Sigmoid colon (tissue), 4 donors: ENCODE measurements around the gene PFDN1.

Experiments
- EP300 ChIP-seq, 4 donors: sonication (generic); formaldehyde crosslinking; IDR thresholded peaks; one replicate each; pipeline ENCODE4 v1.6.1; 2017; ENCODE audit warnings: antibody characterized with exemption in 4 of 4
- POLR2A ChIP-seq, 2 donors: fragments of 450-650 bp; IDR thresholded peaks; one replicate each; pipeline ENCODE4 v1.6.1; 2016; ENCODE audit warnings: antibody characterized with exemption in 2 of 2, mild to moderate bottlenecking in 2 of 2, moderate library complexity in 2 of 2
- POLR2AphosphoS5 ChIP-seq, 4 donors: sonication (generic); formaldehyde crosslinking; IDR thresholded peaks; one replicate each; pipeline ENCODE4 v1.6.1; 2017; ENCODE audit warnings: antibody characterized with exemption in 4 of 4
- TF ChIP-seq, protein P1 (sequence below), 4 experiments: fragments of 450-650 bp in 3 of 4; fragments of 200-600 bp in 1 of 4; IDR thresholded peaks; one replicate each; pipeline ENCODE4 v1.5.1; 2016 to 2019; ENCODE audit warnings: antibody characterized with exemption in 4 of 4, mild to moderate bottlenecking in 3 of 4, moderate library complexity in 2 of 4

DNA sequence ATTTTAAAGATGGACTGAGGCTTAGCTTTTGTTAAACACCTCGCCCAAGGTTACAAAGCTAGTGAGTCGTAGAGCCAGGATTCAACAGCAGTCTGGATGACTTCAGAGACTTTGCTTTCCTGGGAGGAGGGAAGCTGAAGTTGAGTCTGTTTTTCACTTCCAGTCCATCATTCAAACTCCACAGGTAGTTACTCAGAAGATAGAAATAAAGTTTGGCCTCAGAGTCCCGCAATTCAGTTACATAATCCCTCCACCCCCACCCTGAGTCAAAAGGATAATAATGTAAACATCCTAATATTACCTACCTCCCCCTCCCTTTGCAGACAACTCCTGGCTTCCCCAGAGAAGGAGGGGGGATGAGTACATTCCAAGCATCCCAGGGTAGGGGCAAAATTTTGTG, 35.4 kb upstream of the PFDN1 start:
- TF ChIP-seq EP300 (IDR thresholded peaks at IDR 0.05) (no peak), POLR2AphosphoS5 (IDR thresholded peaks at IDR 0.05) (no peak), POLR2A (IDR thresholded peaks at IDR 0.05) (no peak)
- TF ChIP-seq, protein P1, sequence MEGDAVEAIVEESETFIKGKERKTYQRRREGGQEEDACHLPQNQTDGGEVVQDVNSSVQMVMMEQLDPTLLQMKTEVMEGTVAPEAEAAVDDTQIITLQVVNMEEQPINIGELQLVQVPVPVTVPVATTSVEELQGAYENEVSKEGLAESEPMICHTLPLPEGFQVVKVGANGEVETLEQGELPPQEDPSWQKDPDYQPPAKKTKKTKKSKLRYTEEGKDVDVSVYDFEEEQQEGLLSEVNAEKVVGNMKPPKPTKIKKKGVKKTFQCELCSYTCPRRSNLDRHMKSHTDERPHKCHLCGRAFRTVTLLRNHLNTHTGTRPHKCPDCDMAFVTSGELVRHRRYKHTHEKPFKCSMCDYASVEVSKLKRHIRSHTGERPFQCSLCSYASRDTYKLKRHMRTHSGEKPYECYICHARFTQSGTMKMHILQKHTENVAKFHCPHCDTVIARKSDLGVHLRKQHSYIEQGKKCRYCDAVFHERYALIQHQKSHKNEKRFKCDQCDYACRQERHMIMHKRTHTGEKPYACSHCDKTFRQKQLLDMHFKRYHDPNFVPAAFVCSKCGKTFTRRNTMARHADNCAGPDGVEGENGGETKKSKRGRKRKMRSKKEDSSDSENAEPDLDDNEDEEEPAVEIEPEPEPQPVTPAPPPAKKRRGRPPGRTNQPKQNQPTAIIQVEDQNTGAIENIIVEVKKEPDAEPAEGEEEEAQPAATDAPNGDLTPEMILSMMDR (IDR thresholded peaks at IDR 0.05): no peak
